OCI-LY1 (cell line): ENCODE results near the gene RTL10.

Experiments used
- CTCF ChIP-seq: fragments of 200-600 bp; sonication (generic), shearing (Covaris generic); IDR thresholded peaks from 2 replicates; pipeline ENCODE4 v1.5.1; 2017; ENCODE audit warnings: mild to moderate bottlenecking, antibody characterized with exemption, low read length, moderate library complexity, mixed read lengths
- EZH2 ChIP-seq: fragments of 200-600 bp; sonication (generic), shearing (Covaris generic); IDR thresholded peaks from 2 replicates; pipeline ENCODE4 v1.8.0; 2017; ENCODE audit warnings: borderline replicate concordance, mixed run types, mild to moderate bottlenecking, antibody characterized with exemption, low read length, moderate library complexity, mixed read lengths

- TF ChIP-seq CTCF (no peak), EZH2 (no peak)
Measured at GRCh38 chr22:19873960-19874306, 19.3 kb upstream of the RTL10 start.
